A673 (cell line): Measurements from ENCODE around the gene TBX5.

Source experiments
- CTCF ChIP-seq: fragments of 300-800, 200-600 bp; sonication (generic); conservative IDR thresholded peaks from 2 replicates; pipeline ENCODE4 v1.5.1; 2017; ENCODE audit warnings: low read depth, mild to moderate bottlenecking, antibody characterized with exemption, low read length, moderate library complexity, mixed read lengths
- EZH2 ChIP-seq: fragments of 200-600 bp; sonication (generic); IDR thresholded peaks from 2 replicates; pipeline ENCODE4 v1.6.1; 2017; ENCODE audit warnings: borderline replicate concordance, low read depth, mild to moderate bottlenecking, mixed read lengths, antibody characterized with exemption, low read length; ENCODE audit not compliant: poor library complexity, severe bottlenecking

- TF ChIP-seq CTCF: no peak
- TF ChIP-seq EZH2: no peak
Measured at GRCh38 chr12:114445401-114446323, 39.7 kb upstream of the TBX5 start.
